HPDE6-E6E7 (cell line): Measurements from ENCODE around the gene MNDA.

ENCODE experiments used
- DNase-seq: peaks from one replicate; pipeline ENCODE4 v3.0.0; 2011; ENCODE audit warnings: missing footprints; ENCODE audit errors: extremely low spot score

MNDA gene

DNA sequence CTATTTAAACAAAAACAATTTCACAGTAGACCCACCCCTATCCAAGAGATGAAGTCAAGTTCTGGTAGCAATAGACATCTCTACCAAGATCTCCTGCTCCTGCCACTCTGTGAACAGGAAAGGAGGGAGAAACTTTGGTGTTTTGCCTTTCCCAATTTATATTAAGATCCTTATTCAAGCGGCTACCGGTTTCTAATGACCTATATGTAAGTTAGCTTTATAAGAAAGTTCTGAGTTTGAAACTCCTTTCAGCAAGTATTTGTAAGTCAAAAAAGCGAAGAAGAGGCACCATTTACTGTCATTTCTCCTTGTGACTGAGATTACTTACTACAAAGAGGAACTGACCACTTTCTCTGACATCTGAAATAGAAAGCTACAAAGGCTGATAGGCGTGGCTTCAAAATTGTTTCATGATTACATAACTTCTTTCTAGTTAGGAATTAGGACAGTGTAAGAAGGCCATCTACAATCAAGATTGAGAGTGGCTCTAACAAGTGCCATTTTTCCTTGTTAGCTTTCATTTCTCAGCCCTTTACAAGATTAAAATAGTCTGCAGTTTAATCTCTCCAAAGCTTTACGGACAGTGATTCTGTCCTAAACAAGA is at the start of gene MNDA:
MNDA (plus strand) TSS at position 448 of the 604 bp plus-strand sequence. CDS start 10,803 bp downstream, outside the sequence.
- no peak for DNase-seq

DNA sequence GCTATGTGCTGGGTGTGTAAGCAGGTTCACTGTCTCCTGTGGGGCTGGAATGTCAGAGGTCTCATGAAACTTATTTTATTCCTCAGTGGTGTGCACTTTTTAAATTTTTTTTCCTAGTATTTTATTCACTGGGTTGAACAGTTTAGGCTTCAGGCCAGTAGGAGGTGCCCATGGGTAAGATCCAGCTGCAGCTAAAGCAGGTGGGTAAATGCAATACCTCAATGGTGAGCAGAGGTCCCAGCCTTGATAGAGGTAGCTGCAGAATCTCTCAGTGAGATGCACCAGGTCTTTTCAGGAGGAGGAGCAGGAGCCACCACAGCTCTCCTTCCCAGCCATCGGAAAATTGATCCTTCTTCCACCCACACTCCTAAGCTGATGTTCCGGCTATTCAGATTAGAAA is 37.5 kb upstream of the MNDA start:
- DNase-seq: no peak

DNA sequence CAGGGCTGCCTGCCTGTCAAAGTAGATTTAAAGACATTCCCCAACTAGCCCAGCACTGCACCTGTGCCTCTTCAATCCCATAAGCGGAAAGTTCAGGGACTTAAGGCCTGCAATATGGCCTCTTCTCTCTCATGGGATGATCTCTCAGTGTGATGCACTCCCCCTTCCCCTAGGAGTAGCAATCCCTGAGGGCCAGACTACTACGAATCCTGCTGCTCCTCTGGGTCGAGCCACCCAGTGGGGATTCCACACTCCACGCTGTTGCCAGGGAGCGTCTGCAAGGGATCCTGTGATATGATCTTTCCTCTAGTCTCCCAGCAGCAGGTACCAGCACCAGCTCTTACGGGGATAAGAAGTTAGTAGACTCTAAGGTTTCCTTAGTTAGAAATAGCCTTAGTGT is 36.9 kb upstream of the MNDA start:
- DNase-seq: no peak

DNA sequence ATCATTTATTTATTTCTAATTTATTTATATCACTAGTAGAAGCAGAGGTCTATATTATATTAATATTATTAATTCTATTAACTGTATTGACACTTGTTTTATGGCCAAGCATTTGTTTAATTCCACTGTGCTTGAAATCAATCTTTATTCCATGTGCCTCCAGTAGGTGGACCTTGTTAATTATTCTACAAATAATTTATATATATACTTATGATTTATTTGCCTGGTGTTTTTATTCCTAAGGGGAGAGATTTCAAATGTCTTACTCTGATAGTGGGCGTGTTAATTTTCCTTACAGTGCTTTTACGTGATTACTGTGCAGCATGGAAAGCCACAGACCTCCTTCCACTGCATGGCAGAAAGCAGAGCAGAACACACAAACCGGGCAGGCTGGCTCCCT is 32.6 kb upstream of the MNDA start:
- no peak for DNase-seq

DNA sequence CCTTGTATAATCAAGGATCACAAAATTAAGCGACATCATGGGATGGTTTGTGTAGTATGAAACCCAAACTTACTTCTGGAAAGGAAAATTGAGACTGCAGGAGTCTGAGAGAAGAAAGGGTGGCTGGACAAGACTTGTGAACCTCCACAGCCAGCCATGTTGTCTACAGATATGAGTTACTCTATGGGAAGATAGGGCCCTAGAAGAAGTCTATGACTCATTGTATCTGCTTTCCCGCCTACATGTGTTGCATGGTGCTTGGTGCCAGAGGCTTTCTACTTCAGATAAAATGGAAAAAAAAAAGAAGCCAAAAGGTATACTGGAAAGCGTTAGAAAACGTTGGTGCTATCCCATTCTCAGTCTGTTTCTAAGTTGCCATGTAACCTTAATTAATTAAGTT is 31.5 kb upstream of the MNDA start:
- DNase-seq: no peak

DNA sequence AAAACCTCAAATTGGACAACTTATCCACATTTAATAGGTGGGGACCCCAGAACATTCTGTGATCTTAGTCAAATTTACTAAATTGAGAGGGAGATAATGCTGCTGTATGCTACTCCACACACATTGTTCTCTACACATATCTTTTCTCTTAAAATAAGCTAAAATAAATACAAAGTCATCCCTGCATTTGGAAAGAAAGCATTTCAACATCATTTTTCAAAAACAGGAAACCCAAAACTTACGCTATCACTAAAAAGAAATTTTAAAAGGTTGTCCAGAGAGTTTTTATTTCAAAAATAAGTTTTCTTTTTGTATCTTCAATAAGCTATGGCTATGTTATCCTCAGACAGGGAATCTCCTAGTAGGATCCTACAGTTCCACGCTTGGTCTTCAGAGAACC is 30.6 kb upstream of the MNDA start:
- no peak for DNase-seq

DNA sequence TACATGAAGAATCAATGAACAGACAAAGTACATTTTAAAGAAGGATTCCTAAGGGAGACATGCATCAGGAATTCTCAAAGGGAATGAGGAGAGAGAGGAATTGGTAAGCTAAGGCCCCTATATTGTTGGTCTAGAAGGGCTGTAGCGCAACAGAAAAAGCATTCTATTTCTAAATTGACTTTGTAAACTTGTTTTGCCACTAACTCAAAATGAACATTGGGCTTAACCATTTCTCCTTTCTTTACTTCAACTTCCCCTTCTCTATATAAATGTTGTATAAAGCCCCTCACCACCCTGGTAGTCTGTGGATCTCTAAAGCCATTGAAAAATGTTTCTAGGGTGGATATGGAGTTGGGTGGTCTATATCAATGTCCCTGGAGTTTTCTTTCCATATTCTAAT is 29.8 kb upstream of the MNDA start:
- DNase-seq: no peak

DNA sequence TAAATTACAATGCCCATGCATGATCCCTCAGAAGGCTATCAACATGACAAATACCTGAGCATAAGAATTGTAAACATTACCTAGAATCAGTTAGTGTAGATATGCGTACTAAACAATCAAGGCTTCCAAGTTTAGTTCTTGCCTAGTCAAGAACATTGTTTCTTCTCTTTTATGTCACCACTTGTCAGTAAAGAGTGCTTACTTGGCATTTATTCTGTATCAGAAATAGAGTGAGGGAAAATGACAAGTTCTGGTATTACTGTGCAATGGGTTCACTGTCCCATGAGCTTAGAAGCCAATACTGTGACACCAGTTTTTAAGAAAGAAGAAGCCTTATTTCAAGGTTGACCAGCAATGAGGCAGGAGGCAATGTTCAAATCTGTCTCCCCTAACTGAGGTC is 27.5 kb upstream of the MNDA start:
- DNase-seq: no peak

DNA sequence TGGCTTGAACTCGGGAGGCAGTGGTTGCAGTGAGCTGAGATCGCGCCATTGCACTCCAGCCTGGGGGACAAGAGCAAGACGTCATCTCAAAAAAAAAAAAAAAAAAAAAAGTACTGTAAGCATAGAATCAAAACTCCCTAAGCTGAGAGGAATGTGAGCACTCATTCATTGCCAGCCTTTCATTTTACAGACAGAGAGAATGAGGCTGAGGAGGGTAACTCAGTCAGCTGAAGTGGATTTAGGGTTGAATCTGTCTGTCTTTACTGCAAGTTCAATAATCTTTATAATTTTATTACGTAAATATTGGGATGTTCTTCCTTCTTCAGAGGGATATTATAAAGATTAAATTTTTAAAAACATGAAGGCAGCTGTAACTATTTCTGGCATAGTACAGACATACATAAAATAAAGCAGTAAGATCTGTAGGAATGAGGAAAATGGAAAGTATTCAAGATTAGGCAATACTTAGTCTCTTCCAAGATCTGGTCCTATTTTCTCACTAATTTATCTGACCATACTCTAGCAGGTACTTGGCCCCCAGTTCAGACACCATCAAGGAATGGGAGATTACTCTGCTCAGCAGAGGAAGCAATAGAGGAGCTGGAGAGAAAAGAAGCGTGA is 24.1 kb upstream of the MNDA start:
- DNase-seq: no peak

DNA sequence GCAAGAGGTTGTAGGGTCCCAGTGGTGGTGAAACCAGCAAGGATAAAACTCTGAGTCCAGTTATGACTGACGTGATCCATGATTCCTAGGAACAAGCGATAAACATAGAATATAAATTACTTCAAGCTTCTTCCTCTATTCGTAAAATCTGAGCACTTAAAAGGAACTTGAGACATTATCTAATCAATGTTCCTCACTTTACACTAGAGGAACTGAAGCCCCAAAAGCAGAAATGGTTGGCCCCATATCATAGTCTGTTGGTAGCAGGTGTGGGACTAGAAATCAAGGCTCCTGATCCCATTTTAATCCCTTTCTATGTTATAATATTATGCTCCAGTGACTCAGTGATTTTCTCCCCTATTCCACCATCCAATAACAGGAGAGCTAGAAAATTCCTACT is 21.9 kb upstream of the MNDA start:
- no peak for DNase-seq

DNA sequence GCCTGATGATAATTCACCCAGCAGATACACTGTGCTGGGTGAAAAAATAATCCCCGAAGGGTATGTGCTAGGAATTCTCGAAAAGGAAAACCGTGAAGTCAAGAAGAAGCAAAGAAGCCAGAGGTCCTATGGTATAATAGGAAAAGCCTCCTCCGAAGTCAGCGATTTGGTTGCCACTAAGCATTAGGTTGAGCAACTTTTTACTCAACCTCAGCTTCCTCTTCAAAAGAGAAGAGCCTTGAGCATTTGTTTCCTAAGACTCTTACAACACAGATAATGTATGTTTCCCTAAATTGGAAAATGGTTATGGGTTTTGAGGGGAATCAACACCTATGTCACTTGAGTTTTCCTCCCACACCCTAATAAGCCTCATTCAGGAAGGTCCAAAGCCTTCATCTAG is 21.3 kb upstream of the MNDA start:
- DNase-seq: no peak

DNA sequence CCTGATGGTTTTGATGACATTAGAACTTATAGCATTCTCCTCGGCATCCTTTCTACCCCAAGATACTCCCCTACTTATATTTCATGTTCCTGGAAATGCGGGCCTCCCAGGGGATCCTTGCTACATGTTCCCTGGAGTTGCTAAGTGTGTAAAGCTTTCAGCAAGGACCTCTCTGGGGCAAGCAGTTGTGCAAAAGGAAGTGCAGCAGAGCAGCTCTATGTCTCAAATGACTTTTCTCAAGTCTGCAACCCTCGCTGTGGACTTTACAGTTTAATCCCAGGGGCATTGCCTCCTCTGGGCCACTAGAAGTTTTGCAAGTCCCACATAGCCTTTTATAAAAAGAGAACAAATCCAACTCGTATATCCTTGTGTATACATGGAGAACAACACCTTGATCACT is 20.8 kb upstream of the MNDA start:
- no peak for DNase-seq

DNA sequence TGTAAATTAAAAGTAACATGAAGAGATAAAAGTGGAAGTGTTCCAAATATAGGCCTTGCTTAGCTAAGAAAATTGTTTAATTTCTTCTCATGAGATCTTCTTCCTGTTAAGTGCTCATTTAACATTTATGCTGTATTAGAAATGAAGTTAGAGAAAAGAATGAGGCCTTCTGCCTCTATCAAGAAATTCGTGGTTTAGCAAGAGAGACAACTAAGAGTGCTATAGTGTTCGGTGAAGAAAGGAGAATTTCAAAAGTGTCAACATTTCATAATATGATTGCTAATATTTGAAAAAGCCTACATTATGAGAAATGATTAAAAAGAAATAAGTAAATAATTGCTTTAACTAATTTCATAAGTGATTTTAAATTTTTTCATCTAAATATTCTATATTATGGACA is 18.8 kb upstream of the MNDA start:
- no peak for DNase-seq

DNA sequence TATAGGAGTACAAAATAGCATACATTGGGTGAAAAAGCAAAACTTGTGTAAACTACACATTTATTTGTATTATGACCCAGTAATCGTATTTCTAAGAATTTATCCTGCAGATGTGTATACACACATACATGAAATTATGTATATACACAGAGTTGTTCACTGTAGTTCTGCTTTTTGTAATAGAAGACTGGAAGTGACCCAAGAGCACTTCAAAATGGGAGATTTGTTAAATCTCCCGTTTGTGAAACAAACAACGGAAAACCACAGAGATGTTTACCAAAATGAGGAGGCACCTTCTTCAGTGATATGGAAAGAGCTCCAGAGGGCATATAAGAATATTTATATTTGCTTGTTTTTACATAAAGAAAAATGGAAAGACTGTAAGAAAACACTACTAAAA is 18.0 kb upstream of the MNDA start:
- DNase-seq: no peak

DNA sequence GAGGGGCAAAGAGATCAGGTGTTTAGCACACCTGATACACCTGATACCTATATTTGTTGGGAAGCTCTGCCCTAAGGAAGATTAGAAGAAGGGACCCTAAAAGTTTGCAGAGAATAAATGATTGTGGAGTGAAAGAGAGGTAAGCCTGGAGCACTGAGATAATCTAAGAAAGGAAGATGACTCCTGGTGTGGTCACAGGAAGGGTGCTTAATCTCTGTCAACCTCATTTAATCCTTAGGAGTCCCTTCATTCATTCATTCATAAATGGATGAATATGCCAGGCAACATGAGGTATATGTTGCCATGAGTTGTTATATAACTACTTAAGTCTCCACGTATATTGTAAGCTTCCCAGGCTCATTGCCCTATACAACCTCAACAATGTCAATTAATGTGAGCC is 16.2 kb upstream of the MNDA start:
- no peak for DNase-seq

DNA sequence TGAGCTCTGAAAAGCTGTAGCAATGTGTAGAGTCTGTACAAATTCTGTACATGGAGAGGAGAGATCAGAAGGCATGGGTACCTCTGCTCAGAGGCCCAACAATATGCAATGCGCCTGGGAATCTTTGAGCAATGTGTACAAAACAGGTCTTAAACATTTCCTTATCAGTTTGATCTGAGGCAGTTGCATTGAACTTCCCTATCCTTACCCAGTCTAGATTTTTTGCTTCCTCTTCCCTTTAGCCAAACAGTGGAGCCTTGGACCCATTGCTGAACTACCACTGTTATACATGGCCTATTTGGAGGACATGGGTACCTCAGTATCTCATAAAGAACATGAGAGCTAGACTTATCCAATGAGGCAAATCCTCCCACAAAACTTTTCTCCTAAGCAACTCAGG is 12.6 kb upstream of the MNDA start:
- no peak for DNase-seq

DNA sequence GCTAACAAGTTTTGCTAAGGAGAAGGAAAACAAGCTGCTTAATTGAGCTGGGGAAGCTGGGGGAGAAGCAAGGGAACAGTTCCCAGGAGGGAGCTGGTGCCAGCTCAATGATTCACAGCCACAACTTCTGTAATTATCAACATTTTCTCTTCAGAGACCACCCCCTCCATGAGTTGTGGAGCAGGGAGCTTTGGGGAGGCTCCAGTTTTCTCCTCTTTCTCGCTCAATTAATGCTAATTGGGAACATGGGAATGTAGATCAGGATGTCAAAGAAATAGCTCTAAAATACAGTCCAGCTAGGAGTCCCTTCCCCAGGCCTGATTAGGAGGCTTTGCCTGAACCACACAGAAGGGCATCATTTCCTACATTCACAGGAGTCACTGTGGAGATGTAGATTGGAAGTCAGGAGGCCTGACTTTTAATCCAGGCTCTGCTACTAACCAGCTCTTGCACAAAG is 12.1 kb upstream of the MNDA start:
- no peak for DNase-seq

DNA sequence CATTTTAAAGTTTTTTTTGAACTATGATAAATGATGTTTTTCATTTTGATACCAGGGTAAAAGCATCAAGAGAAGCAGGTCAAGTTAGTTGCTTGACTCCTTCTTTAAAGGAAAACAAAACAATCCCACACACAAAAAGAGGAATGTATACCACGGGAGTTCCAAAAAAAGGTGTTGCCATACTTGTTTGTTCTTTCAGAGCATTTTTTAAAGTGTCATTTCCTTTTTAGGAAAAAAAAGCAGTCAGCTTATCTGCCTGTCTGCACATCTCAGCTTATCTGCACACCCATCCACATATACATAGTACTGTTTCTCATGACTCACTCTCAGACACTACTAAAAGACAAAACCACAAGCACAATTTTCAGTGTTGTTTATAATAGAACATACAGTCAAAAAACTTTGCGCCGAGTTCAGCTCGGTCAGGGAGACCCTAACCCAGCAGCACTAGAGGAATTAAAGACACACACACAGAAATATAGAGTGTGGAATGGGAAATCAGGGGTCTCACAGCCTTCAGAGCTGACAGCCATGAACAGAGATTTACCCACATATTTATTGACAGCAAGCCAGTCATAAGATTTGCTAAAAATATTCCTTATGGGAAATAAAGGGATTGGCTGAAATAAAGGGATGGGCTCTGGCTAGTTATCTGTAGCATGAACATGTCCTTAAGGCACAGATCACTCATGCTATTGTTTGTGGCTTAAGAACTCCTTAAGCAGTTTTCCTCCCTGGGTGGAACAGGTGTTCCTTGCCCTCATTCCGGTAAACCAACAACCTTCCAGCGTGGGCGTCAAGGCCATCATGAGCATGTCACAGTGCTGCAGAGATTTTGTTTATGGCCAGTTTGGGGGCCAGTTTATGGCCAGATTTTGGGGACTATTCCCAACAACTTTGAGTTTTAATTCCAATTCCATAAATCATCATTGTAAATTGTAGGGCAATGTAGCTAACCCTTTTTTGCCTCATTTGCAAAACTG is 11.4 kb upstream of the MNDA start:
- no peak for DNase-seq

DNA sequence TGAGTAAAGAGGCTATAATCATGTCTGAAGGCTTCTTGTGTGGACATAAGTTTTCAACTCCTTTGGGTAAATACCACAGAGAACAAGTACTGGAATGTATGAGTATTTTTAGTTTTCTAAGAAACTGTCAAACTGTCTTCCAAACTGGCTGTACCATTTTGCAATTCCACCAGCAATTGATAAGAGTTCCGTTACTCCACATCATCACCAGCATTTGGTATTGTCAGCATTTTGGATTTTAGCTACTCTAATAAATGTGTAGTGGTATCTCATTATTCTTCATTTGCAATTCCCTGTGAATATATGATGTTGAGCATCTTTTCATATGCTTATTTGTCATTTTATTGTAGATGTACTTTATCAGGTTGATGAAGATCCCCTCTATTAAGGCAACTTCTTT is 9.4 kb upstream of the MNDA start:
- no peak for DNase-seq

DNA sequence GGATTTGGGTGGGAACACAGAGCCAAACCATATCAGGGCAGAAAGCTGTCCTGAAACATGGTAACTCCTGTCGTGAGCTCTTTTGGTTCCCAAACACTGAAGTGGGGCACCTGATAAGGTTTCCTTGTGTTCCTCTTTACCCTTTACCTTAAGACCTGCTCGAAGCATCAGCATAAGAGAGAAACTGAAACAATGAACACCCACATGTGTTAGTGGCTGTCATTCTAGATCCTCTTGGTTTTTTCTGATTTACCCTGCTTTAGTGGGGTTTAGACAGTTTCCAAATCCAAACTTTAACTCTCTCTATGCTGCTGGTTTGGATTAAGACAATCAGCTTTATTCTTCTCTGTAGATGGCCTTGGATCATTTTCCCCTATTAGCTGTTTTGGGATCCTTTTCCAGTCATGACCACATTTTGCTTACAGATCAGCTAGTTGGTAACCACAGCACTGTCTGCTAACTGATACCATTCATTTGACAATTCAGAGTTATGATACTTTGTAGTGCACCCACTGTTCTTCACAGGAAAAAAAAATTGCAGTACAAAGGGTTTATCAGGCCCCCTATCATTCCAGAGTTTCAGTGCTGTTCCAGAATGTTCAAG is 975 bp upstream of the MNDA start:
- DNase-seq: no peak

DNA sequence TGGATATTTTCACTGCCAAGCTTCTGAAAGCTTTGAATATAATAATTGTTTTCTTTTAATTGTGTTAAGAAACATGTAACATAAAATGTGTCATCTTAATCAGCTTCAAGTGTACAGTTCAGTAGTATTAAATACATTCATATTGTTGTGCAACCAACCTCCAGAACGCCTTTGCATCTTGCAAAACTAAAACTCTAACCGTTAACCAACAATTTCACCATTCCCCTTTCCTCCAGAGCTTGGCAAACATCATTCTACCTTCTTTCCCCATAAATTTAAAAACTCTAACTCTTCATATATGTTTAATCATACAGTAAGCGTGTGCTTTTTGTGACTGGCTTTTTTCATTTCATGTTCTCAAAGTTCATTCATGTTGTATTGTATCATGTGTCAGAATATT is 2.1 kb downstream of the MNDA start:
- no peak for DNase-seq

DNA sequence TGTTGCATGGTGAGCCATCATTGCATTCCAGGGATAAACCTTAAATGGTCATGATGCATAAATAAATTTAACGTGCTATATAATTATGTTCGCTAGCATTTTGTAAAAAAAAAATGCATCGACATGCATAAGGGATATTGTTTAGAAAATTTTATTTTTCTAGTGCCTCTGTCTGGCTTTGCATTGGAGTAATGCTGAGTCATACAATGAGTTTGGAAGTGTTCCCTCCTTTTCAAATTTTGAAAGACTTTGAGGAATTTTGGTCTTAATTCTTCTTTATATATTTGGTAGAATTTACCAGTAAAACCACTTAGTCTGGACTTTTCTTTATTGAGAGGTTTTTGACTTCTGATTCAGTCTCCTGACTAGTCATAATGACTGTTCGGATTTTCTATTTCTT is 4.9 kb downstream of the MNDA start:
- DNase-seq: no peak
